Common myeloid progenitor, CD34-positive (primary cell): Measurements from ENCODE around the gene IGLL1. TPM values are rescaled to one million over a fixed set of nuclear protein-coding genes. Genes with fewer than 3 reads are reported as not detected.
A peak's percentile ranks its signal among the peaks of the same experiment; 100 is the strongest.
"Not testable (repeated sequence)": the region's sequence is repeated elsewhere in the genome, so short reads cannot be mapped to it uniquely, and the experiment has no call there.

Source experiments
- CTCF ChIA-PET: fragments of 350-600 bp; sonication (Branson Sonifier 250); formaldehyde crosslinking; loops from one replicate; lab custom pipeline; 2021; ENCODE audit warnings: antibody characterized with exemption; lab: Charles Lee
- POLR2A ChIA-PET: fragments of 350-600 bp; sonication (Branson Sonifier 250); formaldehyde crosslinking; loops from one replicate; lab custom pipeline; 2021; ENCODE audit warnings: antibody characterized with exemption; lab: Charles Lee
- DNase-seq, 3 donors: peaks; one replicate each; pipeline versions ENCODE4 v3.0.0 to v3.0.0-alpha.2; 2013
- H3K27ac ChIP-seq, 2 experiments: 1 replicate in 1 of 2; 2 replicates in 1 of 2; pipeline ENCODE4 v1.7.0; 2013; ENCODE audit warnings: inconsistent platforms in 2 of 2, low read length in 2 of 2, mild to moderate bottlenecking in 2 of 2, low read depth in 1 of 2, moderate library complexity in 1 of 2; ENCODE audit not compliant: severe bottlenecking in 2 of 2, insufficient read depth in 1 of 2, poor library complexity in 1 of 2
- H3K27me3 ChIP-seq, 5 experiments: replicated peaks in 2 of 5; 1 replicate in 3 of 5; 2 replicates in 2 of 5; pipeline versions ENCODE4 v1.6.1 to v1.7.0; 2013; ENCODE audit warnings: low read length in 4 of 5, mild to moderate bottlenecking in 2 of 5, moderate library complexity in 2 of 5, inconsistent platforms in 1 of 5; ENCODE audit not compliant: insufficient read depth in 5 of 5, control insufficient read depth in 4 of 5
- H3K36me3 ChIP-seq, 4 experiments: 1 replicate in 2 of 4; 2 replicates in 2 of 4; pipeline versions ENCODE4 v1.6.1 to v1.7.0; 2013; ENCODE audit warnings: low read length in 3 of 4, control low read depth in 1 of 4, mild to moderate bottlenecking in 1 of 4; ENCODE audit not compliant: control insufficient read depth in 4 of 4, insufficient read depth in 4 of 4
- H3K4me1 ChIP-seq, 4 experiments: 1 replicate in 3 of 4; 2 replicates in 1 of 4; pipeline versions ENCODE4 v1.6.1 to v1.7.1; 2013; ENCODE audit warnings: low read length in 3 of 4, mild to moderate bottlenecking in 3 of 4, control low read depth in 1 of 4, inconsistent platforms in 1 of 4, moderate library complexity in 1 of 4; ENCODE audit not compliant: control insufficient read depth in 4 of 4, insufficient read depth in 4 of 4; ENCODE audit errors: control extremely low read depth in 1 of 4
- H3K4me3 ChIP-seq, 7 experiments: 1 replicate in 4 of 7; 2 replicates in 3 of 7; pipeline versions ENCODE4 v1.5.1 to v1.7.0; 2013; ENCODE audit warnings: mild to moderate bottlenecking in 7 of 7, low read length in 6 of 7, moderate library complexity in 6 of 7, inconsistent platforms in 2 of 7, low read depth in 2 of 7, control low read depth in 1 of 7; ENCODE audit not compliant: insufficient read depth in 4 of 7, control insufficient read depth in 1 of 7; ENCODE audit errors: extremely low read depth in 1 of 7
- H3K9me3 ChIP-seq, 5 experiments: 1 replicate in 4 of 5; 2 replicates in 1 of 5; pipeline versions ENCODE4 v1.6.1 to v1.7.1; 2013; ENCODE audit warnings: low read length in 4 of 5, mild to moderate bottlenecking in 2 of 5, inconsistent platforms in 1 of 5, low read depth in 1 of 5, moderate library complexity in 1 of 5; ENCODE audit not compliant: control insufficient read depth in 4 of 5, insufficient read depth in 2 of 5; ENCODE audit errors: control extremely low read depth in 1 of 5
- WGBS: methylation state at CpG from one replicate; pipeline ENCODE4 v1.1.5; 2013; ENCODE audit not compliant: insufficient coverage; 5-methylcytosine and 5-hydroxymethylcytosine counted together
- polyA plus RNA-seq: library from polyadenylated mRNA; unstranded; fragments of 120-200 nt; gene quantifications from one replicate; pipeline ENCODE4 v1.2.1, GENCODE V29; 2013

IGLL1 gene
- 100 TPM for polyA plus RNA-seq

- no peaks in the 10 kb centered on the region for H3K9me3 ChIP-seq
- ChIA-PET POLR2A (no interaction called here), CTCF (interaction anchor here (0.7 to 3.4 kb wide), 6 partner anchors 11 to 22 kb away, joined by 3 to 26 read pairs (median 4); no protein-coding TSS in a partner anchor)
- DNase-seq: peak in 2 of 3 donors; percentile 69 to 77
- no peaks in the 10 kb centered on the region for H3K27me3 ChIP-seq
- H3K36me3 ChIP-seq: peaks cover 0 to 5% (median 1%) of the 10 kb centered on the region in 4 experiments
- peaks cover 21 to 91% (median 82%) of the 10 kb centered on the region in 4 experiments for H3K4me1 ChIP-seq
- 51% methylated on average over 10 of the region's 12 CpGs for WGBS
- H3K4me3 ChIP-seq: peak within 1 kb of the TSS in 6 of 7 experiments; percentile 32 to 67 (median 62)
- peak within 1 kb of the TSS; percentile 79 to 81 for H3K27ac ChIP-seq
These were observed at the start of gene IGLL1 for GRCh38 chr22:23579870-23580575. TSS of gene IGLL1 (minus strand) at chr22:23580290. CDS start at chr22:23580190, 100 bp downstream.

- 100% methylated on average over 2 of the region's 6 CpGs for WGBS
- H3K36me3 ChIP-seq, H3K4me1 ChIP-seq, H3K27me3 ChIP-seq, DNase-seq, POLR2A ChIA-PET, H3K4me3 ChIP-seq, H3K9me3 ChIP-seq, H3K27ac ChIP-seq: not testable (repeated sequence)
- CTCF ChIA-PET: interaction anchor here (1.0 to 2.0 kb wide), 4 partner anchors 68 to 223 kb away, joined by 4 to 5 read pairs (median 4); no protein-coding TSS in a partner anchor
These were observed 48.1 kb upstream of the IGLL1 start for GRCh38 chr22:23628056-23628743.

- 40% methylated on average over 2 of the region's 3 CpGs for WGBS
These were observed 47.4 kb upstream of the IGLL1 start for GRCh38 chr22:23627401-23628055.

GRCh38 chr22:23626286-23626975, 46.3 kb upstream of the IGLL1 start:
- H3K9me3 ChIP-seq: no peaks in the 10 kb centered on the region
- POLR2A ChIA-PET: no interaction called here
- no peak overlapping the region for H3K4me3 ChIP-seq
- H3K4me1 ChIP-seq: no peaks in the 10 kb centered on the region
- CTCF ChIA-PET: interaction anchor here (1.6 kb wide), 1 partner anchor 225 kb away, joined by 5 read pairs; no protein-coding TSS in a partner anchor
- peaks cover 0 to 3% (median 0%) of the 10 kb centered on the region in 4 experiments for H3K36me3 ChIP-seq
- 100% methylated on average over 2 of the region's 2 CpGs for WGBS
- DNase-seq: peak in 1 of 3 donors; percentile 12
- no peaks in the 10 kb centered on the region for H3K27me3 ChIP-seq
- H3K27ac ChIP-seq: no peak overlapping the region

More at GRCh38 chr22:23627401-23628055, 47.4 kb upstream of the IGLL1 start:
- H3K4me1 ChIP-seq, H3K4me3 ChIP-seq, POLR2A ChIA-PET, H3K27me3 ChIP-seq, H3K27ac ChIP-seq, H3K36me3 ChIP-seq, H3K9me3 ChIP-seq: not testable (repeated sequence)
- peak; percentile 52 to 75 (median 74) for DNase-seq
- CTCF ChIA-PET: interaction anchor here (1.0 to 2.0 kb wide), 4 partner anchors 69 to 224 kb away, joined by 4 to 5 read pairs (median 4); no protein-coding TSS in a partner anchor

- CTCF ChIA-PET: no interaction called here
- no peaks in the 10 kb centered on the region for H3K4me1 ChIP-seq
- no peaks in the 10 kb centered on the region for H3K27me3 ChIP-seq
- POLR2A ChIA-PET: no interaction called here
- DNase-seq: no peak
- 57% methylated on average over 1 of the region's 2 CpGs for WGBS
- H3K27ac ChIP-seq: no peak overlapping the region
- H3K9me3 ChIP-seq: no peaks in the 10 kb centered on the region
- H3K4me3 ChIP-seq: no peak overlapping the region
- no peaks in the 10 kb centered on the region for H3K36me3 ChIP-seq
These were observed 42.5 kb upstream of the IGLL1 start for GRCh38 chr22:23622634-23623033.

GRCh38 chr22:23621916-23622315, 41.8 kb upstream of the IGLL1 start:
- CTCF ChIA-PET, H3K4me3 ChIP-seq, POLR2A ChIA-PET, H3K27me3 ChIP-seq, DNase-seq, H3K4me1 ChIP-seq, H3K27ac ChIP-seq, H3K9me3 ChIP-seq, H3K36me3 ChIP-seq: not testable (repeated sequence)
- WGBS: 100% methylated on average over 2 of the region's 2 CpGs
